ENCODE data around the gene KIF6.
"Not testable (repeated sequence)": the region's sequence is repeated elsewhere in the genome, so short reads cannot be mapped to it uniquely, and the experiment has no call there.

Gene KIF6

DNA sequence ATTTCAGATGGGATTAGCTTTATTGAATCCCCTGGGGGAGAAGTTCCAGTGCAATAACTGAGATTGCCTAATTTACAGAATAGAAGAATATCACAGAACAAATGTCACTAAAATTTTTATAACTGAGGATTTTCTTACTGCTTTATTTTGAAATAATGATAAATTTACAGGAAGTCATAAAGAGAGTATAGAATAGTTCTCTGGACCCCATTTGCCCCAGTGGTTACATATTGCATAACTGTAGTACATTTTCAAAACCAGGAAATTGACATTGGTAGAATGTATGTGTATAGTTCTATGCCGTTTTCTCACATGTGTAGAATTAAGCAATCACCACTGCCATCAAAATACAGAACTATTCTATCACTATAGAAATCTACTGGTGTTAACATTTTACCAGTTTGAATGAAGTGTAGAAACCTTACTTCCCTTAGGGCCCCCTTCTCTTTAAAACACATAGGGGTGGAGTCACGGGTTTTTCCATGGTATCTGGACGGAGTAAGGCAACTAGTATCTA, 18.3 kb downstream of the KIF6 start:
- no peak for DNase-seq

DNA sequence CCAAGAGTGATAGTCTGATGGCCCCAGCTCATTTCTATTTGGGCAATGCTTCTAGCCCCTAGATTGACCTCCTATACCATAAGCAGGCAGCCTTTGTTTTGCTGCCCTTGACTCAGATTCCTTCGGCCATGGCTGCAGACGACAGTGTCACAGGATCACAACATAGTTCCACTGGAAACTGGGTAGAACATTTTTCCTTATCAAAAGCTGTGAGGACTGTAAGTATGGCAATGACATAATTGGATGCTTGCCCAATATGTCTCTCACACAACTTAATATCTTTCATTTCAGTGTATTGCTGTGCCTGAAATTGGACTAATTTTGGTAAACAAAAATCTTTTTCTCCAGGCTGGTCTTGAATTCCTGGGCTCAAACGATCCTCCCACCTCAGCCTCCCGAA, 22.9 kb downstream of the KIF6 start:
- no peak for DNase-seq

DNA sequence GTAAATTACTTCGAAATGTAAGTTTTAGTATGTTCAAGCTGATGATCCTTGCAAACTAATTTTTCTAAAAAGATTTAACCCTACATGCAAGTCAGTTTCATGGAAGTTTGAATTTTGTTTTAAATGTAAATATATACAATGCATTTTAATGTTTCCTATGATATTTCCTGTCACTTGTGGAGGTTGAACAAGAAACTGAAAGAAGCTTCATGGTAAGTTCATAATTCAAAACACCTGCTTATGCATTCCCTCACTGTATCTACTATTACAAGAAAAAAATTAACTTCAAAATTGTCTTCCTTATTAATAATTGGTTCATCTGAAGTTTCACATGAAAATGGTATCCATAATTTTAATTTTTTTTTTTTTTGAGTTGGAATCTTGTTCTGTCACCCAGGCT, 24.8 kb downstream of the KIF6 start:
- no peak for DNase-seq

DNA sequence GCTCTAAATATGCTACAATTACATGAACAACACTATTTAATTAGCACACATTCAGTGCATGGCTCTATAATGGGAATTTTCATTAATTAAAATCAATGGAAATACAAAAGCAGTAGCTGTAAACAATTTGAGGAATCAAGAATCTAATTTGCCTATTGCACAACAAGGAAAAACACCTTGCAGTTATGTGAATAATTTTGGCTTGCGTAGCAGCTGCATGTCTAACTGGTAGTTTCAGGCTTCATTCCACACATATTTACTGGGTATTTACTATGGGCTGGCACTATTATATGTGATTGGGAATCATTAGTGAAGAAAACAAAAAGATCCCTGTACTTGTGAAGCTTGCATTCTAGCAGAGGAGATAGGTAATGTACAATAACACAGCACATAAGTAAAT, 26.4 kb downstream of the KIF6 start:
- DNase-seq = no peak

DNA sequence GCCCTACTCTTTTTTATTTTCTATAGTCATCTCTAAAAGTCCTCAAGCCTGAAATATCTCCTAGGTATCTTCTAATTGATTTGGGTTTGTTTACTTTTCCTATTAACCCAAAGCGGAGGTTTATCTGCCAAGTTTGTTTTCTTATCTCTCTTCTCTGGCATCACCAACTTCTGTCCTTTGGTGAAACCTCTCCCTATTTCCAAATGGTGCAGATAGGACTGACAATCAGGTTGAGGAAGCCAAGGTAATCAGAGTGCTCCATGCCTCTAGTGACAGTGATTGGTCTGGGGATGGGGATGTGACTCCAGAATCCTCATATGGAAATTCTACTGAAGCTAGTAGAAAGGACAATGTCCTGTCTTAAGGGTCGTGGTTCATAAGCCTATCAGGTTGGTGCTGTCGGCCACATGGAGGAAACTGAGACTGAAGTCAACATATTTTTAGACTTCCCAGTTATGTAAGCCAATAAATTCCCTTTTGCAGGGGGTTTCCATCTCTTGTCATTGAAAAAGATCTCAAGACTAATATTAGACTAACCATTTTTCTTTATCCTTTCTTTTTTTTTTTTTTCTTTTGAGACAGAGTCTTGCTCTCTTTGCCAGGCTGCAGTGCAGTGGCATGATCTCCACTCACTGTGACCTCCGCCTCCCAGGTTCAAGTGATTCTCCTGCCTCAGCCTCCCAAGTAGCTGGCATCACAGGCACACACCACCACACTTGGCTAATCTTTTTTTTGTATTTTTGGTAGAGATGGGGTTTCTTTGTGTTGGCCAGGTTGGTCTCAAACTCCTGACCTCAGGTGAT, 28.0 kb downstream of the KIF6 start:
- no peak for DNase-seq

DNA sequence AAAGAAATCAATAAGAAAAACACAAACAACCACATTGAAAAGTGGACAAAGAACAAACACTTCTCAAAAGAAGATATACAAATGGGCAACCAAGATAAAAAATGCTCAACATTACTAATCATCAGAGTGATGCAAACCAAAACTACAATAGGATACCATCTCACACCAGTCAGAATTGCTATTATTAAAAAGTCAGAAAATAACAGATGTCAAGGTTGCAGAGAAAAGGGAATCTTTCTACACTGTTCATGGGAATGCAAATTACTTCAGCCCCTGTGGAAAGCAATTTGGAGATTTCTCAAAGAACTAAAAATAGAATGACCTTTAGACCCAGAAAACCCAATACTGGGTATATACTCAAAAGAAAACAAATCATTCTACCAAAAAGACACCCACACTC, 29.8 kb downstream of the KIF6 start:
- no peak for DNase-seq

DNA sequence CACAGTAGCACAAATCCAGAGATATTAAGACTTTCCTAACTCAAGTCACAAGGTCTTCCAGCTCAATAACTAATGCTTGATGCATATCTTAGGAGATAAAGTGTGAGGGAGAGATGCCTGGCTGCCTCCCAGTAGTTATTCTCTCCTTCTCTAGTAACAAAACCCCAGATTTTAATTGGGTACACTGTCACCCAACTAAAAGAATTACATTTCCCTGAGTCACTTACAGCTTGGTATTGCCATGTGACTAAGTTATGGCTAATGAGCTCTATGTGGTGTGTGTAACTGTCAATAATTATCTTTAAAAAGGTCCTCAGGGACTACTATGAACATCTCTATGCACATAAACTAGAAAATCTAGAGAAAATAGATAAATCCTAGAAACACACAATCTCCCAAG, 32.0 kb downstream of the KIF6 start:
- DNase-seq = no peak

DNA sequence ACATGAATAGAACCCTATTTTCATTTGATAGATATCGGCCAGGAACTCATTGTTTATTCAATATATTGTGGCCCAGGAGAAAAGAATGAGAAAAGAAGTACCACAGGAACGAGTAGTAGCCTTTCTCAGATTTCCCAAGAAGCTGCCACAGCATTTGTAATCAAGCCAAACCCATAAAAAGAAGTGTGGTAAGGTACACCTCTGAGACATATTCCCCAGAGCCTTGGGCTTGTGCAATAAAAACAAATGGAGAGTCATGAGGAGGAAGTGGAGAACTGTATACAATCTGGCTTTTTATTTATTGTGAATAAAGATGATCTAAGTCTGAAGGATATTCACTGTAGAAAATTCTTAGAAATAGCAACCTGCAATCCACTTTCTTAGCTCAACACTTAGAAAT, 36.7 kb downstream of the KIF6 start:
- DNase-seq = no peak

DNA sequence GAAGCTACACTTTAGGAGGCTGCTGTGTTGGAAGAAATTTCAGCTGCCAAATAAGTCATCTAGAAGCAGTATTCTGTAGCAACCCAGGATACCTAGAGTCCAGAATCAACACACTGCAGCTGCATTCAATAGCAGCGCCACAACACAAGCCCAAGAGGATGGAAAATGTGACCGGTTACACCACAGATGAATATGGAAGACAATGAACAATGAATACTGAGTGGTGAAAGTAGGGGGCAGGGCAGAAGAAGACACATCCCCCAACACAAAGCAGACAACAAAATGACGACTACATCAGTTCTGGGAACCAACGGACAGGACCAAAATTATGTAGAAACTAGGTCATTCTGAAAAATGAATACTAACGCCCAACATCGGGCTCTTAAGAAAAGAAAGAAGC, 38.2 kb downstream of the KIF6 start:
- no peak for DNase-seq

DNA sequence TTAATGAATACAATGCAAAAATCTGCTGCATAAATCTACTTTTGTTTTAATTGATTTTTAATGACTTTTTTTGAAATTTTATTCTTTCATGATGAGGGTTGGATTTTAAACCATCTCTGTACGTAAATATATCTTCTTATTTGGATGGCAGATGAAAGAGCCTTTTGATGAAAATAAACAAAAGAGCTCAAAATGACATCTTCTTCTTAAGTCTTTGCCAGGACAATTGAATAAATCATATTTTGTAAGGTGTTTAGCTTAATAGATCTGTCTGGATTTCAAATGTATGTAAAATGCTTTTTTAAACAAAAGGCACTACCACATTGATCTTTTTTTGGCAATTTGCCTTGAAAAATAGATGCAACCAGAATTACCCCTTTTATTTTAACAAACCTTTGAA, 39.3 kb downstream of the KIF6 start:
- no peak for DNase-seq

DNA sequence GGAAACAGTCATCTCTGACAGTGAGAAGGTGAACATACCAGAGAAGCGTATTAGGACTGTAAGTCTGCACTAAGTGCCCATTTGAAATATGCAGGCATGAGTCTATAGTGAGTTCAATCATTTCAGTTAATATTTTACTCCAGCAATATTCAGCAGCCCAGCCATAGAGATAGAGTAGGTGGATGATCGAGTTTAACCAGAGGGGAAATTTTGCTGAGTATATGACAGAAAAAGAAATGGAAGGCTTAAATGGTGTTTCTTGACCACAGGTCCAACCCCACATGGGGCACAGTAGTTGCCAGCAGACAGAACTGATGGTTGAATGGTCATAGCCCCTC, 39.8 kb downstream of the KIF6 start:
- no peak for DNase-seq

DNA sequence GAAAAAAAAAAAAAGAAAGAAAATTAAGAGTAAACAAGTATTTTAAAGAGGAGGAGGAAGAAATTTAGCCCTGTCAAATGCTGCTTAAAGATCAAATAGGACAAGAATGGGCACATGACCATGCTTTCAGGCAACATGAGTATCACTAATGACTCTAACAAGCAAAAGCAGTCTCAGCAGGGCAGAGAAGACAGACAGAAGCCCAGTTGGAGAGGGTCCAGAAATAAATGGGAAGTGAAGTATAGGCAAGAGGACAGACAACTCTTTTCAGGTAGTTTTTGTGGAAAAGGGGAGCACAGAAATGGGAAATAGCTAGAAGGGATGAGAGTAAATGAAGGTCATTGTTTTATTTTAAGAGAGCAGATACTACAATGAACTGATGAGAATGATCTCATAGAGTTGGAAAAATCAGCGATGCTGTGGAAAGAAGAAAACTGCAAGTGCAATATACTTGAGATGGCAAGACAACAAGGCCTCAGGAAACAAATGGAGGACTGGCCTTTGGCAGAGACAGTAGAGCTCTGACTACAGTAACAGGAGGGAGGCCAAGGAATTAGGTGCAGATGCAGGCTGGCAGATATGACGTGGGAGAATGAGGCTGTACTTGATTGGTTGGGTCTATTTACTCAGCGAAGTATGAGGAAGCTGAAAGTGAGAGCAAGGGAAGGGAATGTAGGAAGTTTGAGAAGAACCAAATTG, 40.3 kb downstream of the KIF6 start:
- no peak for DNase-seq

DNA sequence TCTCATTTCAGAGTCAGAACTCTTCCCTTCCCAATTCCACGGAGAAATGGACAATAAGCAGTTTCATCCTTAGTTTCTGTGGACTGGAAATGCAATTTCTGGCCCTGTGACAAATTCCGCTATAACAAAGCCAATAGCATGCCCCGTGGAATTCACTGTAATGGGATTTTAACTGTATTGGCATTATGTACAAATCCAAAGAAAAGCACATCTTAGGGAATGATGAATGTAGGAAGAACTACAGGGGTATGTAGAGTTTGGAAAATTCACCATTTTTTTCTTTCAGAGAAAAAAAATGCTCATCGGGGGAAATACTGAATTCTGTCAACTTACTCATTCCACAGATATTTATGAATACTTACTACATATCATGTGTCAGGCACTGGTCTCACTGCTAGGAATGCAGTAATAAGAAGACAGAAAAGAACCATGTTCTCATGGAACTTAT, 43.5 kb downstream of the KIF6 start:
- no peak for DNase-seq

DNA sequence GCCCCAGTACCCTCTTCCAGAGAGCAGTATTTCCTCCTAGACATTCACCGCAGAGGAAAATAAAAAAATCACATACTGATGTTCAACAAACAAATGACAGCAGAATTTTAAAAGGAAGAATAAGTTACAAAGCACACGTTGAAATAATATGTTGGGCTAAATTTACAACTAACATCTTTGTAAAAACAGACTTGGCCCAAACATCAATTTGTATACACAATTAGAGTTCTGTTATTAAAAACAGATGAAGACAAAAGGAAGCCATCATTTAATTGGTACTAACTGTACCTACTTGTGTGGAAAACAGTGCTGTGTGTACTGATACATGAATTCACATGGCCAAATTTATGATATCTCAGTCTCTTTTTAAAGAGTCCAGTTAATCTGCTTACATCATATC, 46.3 kb downstream of the KIF6 start:
- no peak for DNase-seq

DNA sequence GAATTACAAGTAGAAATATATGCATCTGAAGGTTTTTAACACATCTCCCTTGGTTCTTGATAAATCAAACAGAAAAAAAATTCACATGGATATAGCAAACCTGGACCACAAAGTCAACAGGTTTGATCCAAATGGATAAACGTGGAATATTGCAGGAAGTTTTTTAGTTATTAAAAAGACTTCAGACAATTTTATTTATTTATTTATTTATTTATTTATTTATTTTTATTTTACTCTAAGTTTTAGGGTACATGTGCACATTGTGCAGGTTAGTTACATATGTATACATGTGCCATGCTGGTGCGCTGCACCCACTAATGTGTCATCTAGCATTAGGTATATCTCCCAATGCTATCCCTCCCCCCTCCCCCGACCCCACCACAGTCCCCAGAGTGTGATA, 47.9 kb downstream of the KIF6 start:
- DNase-seq = not testable (repeated sequence)

DNA sequence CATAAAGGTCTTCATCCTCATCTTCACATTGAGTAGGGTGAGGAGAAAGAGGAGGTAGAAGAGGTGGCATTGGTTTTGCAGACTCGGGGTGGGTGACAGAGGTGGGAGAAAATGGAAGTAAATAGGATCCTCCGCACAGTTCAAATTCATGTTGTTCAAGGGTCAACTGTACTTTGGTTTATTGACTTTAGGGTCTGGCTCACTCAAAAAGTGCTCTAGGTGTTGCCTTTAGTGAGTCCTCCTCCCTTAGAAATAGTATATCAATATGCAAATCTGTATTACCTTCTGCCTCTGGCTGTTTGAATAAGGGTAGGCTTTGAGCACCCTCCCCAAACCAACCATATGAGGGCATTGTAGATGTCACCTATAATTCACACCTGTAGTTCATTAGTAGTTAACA, 54.7 kb downstream of the KIF6 start:
- DNase-seq = no peak

DNA sequence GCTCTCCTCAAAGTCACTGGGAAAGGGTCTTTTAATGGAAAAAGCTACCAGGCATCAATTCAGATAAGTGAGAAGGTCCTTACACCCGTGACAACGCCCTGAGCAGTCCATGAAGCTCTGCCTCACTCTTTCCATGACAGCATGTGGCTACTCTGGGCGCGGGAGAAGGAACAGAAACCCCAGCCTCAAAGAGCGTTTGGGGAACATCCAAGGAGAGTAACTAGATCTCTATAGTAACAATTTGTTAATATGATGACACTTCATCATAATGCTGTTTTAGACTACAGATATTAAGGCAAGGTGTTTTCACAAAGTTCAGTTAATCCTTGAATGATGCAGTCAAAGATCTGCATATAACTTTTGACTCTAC, 55.2 kb downstream of the KIF6 start:
- no peak for DNase-seq

DNA sequence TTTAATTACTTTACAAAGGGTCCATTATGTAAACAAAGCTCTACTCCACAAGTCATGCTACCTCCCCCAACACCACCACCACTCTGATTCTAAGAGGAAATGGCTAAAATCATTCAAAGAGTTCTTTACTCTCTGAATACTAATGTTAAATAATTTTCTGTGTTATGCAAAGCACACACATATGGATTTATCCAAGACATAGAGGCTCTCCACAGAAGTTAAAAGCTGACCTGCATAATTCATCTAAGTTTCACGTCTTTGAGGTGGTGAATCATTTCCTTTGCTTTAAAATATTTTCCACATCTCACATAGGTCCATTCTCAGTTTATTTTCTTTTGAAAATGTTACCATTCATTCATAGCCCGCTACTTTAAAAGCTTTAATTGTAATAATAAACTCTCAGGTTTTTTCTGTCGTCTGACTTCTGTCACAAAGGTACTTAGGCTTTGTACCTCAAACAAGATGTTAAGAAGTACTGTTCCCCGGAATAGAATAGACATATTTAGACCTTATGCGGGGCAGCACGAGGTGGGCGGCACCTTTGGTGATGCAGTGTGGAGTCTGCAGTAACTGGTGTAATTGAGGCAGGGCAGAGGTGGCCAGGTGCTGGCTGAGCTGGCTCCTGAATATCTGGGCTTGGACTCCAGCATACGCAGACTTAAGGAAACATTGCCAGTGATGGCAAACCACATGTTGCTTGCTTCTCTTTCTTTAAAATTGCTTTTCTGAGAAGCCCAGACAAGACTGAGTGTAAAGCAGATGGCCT, 55.8 kb downstream of the KIF6 start:
- DNase-seq = no peak

DNA sequence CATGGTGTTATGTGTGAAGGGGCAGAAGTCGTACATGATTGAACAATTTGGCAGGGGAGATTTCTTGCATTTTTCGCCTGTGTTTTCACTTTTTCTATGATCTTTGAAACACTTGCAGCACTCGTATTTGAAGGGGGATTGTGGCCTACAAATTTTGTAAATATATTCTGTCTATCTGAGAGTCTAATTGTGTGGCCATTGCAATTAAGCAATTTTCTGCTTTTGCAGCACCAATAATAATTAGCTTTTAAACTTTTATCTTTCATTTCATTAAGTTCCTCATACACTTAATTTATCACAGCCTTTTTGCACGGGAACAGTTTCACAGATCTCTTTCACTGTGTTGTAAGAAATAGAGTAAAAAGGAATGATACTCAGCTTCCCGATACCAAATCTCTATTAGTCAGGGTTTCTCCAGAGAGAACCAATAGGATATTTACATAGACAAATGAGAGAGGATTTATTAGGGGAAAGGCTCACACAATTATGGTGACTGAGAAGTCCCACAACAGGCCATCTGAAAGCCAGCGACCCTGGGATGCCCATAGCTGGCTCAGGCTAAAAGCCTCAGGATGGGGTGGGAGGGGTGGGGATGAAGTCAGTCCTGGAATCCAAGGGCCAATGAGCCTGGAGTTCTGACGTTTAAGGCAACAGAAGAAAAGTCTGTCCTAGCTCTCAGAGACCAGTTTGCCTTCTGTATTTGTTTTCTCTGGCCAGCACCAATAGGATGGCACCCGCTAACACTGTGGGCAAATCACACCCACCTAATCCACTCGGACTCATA, 58.3 kb downstream of the KIF6 start:
- no peak for DNase-seq

DNA sequence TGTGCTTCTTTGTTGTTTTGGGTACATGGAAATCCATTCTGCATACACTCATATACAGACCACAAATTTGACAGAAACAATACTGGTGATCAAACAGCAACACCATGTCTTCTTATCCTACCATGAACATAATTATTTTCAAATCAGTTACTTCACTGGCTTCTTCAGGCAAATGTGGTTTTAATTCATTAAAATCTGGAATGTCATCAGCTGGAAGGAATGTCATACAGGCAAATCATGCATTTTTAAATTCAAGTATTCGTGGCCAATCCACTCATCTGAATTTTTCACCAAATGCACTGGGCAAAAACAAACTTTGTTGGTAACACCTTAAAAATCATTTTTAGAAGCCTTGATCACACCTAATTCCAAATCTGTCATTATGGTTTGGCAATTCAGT, 59.3 kb downstream of the KIF6 start:
- DNase-seq = no peak

DNA sequence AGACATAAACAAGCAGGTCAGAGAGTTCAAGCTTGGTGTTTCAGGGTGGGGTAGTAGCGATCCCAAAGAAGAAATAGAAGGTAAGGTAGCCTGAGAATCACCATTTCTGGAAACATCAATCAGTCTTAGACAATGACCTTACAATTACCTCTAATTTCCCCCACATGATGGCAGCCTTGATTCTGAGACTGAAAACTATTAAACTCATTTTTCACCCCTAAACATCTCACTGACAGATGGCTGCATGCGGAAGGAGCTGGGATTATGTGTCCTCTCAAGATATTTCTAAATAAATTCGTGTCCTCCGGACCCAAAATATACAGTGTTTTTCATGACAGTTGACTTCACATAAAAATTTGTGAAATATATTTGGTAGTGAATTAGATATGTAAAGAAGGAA, 61.0 kb downstream of the KIF6 start:
- no peak for DNase-seq

DNA sequence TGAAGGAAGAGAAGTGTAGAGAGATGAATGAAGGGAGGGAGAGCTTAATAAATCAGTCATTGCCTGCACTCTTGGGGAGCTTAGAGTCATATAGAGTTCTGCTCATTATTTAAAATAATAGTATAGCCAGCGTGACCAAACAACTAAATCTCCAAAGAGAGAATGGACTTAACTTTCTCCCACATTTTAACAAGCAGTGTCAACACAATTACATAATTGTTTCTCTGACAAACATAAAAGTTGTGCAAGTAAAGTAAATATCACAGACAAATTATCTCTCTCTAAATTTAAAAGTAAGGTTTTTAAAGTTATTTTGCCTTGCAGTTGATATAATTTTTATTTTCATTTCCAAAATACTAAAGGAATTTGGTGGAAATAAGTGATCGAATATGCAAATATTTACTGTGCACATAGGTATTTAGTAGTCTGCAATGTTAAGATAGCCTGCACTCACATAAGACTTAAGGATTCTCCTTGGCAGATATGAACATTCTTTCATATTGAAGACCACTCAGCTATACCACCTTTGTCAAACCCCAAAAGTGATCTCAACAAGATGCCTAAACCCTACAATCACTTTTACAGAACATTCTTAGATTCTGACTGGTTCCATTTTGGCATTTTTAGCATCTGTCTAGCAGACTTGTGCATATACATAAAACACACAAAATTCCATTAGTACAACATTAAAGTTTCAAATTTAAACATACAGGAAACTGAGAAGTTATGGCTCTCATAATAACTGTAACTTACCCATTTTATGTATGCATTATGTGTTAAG, 67.7 kb downstream of the KIF6 start:
- DNase-seq = no peak
